ENCODE results near the gene SSX5. TPM values are rescaled to one million over a fixed set of nuclear protein-coding genes. Genes with fewer than 3 reads are reported as not detected.
"Not testable (repeated sequence)": the region's sequence is repeated elsewhere in the genome, so short reads cannot be mapped to it uniquely, and the experiment has no call there.

SSX5 gene, protein sequence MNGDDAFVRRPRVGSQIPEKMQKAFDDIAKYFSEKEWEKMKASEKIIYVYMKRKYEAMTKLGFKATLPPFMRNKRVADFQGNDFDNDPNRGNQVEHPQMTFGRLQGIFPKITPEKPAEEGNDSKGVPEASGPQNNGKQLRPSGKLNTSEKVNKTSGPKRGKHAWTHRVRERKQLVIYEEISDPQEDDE
- total RNA-seq, result not detected
- polyA plus RNA-seq, result not detected
- long read RNA-seq, donor 1, result 0 reads
- long read RNA-seq, donor 2, result 0 reads
- long read RNA-seq, donor 3, result 0 reads
- long read RNA-seq, donor 4, result 0 reads
- long read RNA-seq, donor 5, result 0 reads

DNA sequence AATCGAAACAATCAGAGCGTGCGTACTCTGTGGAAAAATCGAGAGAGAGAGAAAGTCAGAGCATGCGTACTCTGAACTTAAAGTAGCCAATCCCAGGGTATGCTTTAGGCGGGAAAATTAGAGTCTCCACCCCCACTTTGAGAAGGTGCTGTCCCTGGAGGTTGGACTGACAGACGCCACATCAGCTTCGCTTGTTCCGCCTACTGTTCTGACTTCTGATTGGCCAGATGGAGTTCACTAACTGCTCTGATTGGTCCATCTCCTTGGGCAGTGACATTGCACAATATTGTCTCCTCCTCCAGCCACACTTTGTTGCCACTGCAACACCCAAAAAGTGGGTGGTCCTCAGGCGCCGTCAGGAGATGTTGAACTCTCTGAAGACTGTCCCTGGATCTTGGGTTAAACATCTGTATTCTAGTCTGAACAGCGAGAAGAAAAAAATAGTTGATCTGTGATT, at the start of gene SSX5:
Gene SSX5, minus strand, starts transcription at position 51 of the 457 bp plus-strand sequence. CDS start 1,437 bp downstream, outside the sequence.
- Histone ChIP-seq H3K9ac (ENCODE audit: insufficient read depth in 1 of 2, low read length in 2 of 2) (no peak within 1 kb of the TSS), H3K9me3 (ENCODE audit: control insufficient read depth in 4 of 4, insufficient read depth in 3 of 4, low read length in 3 of 4) (peaks cover 0 to 3% (median 0%) of the 10 kb centered on the region in 4 donors), H3K27ac (ENCODE audit: low read depth in 1 of 2, low read length in 1 of 2) (no peak within 1 kb of the TSS), H3K36me3 (ENCODE audit: control insufficient read depth in 4 of 4, insufficient read depth in 4 of 4, low read length in 4 of 4) (no peaks in the 10 kb centered on the region), H3K4me1 (ENCODE audit: control insufficient read depth in 5 of 5, insufficient read depth in 5 of 5, low read length in 5 of 5) (no peaks in the 10 kb centered on the region), H3K27me3 (ENCODE audit: control insufficient read depth in 3 of 3, insufficient read depth in 3 of 3, low read length in 2 of 3) (no peaks in the 10 kb centered on the region), H3K4me3 (no peak within 1 kb of the TSS)
- DNase-seq (no peak), ATAC-seq (ENCODE audit: insufficient read depth, low FRiP score) (no peak)
- TF ChIP-seq, protein P1, sequence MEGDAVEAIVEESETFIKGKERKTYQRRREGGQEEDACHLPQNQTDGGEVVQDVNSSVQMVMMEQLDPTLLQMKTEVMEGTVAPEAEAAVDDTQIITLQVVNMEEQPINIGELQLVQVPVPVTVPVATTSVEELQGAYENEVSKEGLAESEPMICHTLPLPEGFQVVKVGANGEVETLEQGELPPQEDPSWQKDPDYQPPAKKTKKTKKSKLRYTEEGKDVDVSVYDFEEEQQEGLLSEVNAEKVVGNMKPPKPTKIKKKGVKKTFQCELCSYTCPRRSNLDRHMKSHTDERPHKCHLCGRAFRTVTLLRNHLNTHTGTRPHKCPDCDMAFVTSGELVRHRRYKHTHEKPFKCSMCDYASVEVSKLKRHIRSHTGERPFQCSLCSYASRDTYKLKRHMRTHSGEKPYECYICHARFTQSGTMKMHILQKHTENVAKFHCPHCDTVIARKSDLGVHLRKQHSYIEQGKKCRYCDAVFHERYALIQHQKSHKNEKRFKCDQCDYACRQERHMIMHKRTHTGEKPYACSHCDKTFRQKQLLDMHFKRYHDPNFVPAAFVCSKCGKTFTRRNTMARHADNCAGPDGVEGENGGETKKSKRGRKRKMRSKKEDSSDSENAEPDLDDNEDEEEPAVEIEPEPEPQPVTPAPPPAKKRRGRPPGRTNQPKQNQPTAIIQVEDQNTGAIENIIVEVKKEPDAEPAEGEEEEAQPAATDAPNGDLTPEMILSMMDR (IDR thresholded peaks at IDR 0.05; ENCODE audit: control extremely low read depth, extremely low read depth), result no peak
- 87 to 97% methylated on average over 12 of the region's 12 CpGs for WGBS, 2 donors

DNA sequence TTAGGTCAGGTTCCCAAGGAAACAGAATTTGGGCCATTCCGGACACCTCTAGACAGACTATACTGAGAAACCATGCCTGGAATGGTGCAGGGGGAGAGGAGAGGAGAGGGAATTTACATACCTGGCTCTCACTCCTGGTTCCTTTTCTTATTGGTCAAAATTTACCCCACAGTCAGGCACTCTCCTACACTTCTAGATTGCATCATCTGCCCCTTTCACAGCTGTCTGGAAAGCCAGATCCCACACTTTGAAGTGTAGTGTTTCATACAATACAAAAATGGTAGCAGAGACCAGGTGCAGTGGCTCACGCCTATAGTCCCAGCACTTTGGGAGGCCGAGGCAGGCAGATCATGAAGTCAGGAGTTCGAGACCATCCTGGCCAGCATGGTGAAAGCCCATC, 27.6 kb upstream of the SSX5 start:
- 87 to 91% methylated on average over 4 of the region's 4 CpGs for WGBS, 2 donors
- ATAC-seq (ENCODE audit: insufficient read depth, low FRiP score); H3K4me1 ChIP-seq (ENCODE audit: control insufficient read depth in 5 of 5, insufficient read depth in 5 of 5, low read length in 5 of 5); H3K9ac ChIP-seq (ENCODE audit: insufficient read depth in 1 of 2, low read length in 2 of 2); DNase-seq; H3K27me3 ChIP-seq (ENCODE audit: control insufficient read depth in 3 of 3, insufficient read depth in 3 of 3, low read length in 2 of 3); H3K27ac ChIP-seq (ENCODE audit: low read depth in 1 of 2, low read length in 1 of 2); H3K9me3 ChIP-seq (ENCODE audit: control insufficient read depth in 4 of 4, insufficient read depth in 3 of 4, low read length in 3 of 4); H3K36me3 ChIP-seq (ENCODE audit: control insufficient read depth in 4 of 4, insufficient read depth in 4 of 4, low read length in 4 of 4); H3K4me3 ChIP-seq: not testable (repeated sequence)

DNA sequence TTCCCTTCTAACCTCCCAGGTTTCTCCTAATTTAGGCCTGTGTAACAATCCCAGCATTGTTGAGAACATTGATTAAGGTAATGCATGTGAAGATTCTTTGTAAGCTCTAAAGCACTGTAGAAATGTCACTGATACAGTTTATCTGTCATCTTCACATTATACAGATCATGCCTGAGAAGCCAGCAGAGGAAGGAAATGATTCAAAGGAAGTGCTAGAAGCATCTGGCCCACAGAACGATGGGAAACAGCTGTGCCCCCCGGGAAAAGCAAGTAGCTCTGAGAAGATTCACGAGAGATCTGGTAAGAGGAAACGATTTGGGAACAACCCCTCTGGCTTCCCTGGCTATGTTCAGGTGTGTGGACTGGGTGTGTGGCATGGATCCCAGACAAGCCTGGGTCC, 17.7 kb upstream of the SSX5 start:
- not testable (repeated sequence) for H3K9me3 ChIP-seq (ENCODE audit: control insufficient read depth in 4 of 4, insufficient read depth in 3 of 4, low read length in 3 of 4); ATAC-seq (ENCODE audit: insufficient read depth, low FRiP score); H3K4me3 ChIP-seq; H3K4me1 ChIP-seq (ENCODE audit: control insufficient read depth in 5 of 5, insufficient read depth in 5 of 5, low read length in 5 of 5); H3K36me3 ChIP-seq (ENCODE audit: control insufficient read depth in 4 of 4, insufficient read depth in 4 of 4, low read length in 4 of 4); H3K27ac ChIP-seq (ENCODE audit: low read depth in 1 of 2, low read length in 1 of 2); H3K27me3 ChIP-seq (ENCODE audit: control insufficient read depth in 3 of 3, insufficient read depth in 3 of 3, low read length in 2 of 3); H3K9ac ChIP-seq (ENCODE audit: insufficient read depth in 1 of 2, low read length in 2 of 2)
- peak in 1 of 3 donors; percentile 7 for DNase-seq
- WGBS, 2 donors, result 4 to 29% methylated on average over 4 of the region's 4 CpGs

DNA sequence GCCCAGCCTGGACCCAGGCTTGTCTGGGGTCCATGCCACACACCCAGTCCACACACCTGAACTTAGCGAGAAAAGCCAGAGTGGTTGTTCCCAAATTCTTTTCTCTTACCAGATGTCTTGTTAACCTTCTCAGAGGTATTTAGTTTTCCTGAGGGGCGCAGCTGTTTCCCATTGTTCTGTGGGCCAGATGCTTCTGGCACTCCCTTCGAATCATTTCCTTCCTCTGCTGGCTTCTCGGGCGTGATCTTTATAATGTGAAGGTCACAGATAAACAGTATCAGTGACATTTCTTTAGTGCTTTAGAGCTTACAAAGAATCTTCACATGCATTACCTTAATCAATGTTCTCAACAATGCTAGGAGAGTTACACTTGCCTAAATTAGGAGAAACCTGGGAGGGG, 6.6 kb downstream of the SSX5 start:
- not testable (repeated sequence) for H3K4me1 ChIP-seq (ENCODE audit: control insufficient read depth in 5 of 5, insufficient read depth in 5 of 5, low read length in 5 of 5); H3K4me3 ChIP-seq; H3K27me3 ChIP-seq (ENCODE audit: control insufficient read depth in 3 of 3, insufficient read depth in 3 of 3, low read length in 2 of 3); H3K27ac ChIP-seq (ENCODE audit: low read depth in 1 of 2, low read length in 1 of 2); ATAC-seq (ENCODE audit: insufficient read depth, low FRiP score); H3K9me3 ChIP-seq (ENCODE audit: control insufficient read depth in 4 of 4, insufficient read depth in 3 of 4, low read length in 3 of 4); H3K9ac ChIP-seq (ENCODE audit: insufficient read depth in 1 of 2, low read length in 2 of 2); H3K36me3 ChIP-seq (ENCODE audit: control insufficient read depth in 4 of 4, insufficient read depth in 4 of 4, low read length in 4 of 4)
- WGBS, 2 donors, result 8 to 39% methylated on average over 5 of the region's 5 CpGs
- peak in 2 of 3 donors; percentile 0 to 5 for DNase-seq

DNA sequence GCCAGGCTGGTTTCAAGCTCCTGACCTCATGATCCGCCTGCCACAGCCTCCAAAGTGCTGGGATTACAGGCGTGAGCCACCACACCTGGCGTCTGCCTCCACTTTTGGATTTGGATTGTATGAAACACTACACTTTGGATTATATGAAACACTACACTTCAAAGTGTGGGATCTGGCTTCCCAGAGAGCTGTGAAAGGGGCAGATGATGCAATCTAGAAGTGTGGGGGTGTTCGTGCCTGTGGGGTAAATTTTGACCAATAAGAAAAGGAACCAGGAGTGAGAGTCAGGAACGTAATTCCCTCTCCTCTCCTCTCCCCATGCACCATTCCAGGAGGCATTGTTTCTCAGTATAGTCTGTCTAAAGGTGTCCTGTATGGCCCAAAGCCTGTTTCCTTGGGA, 14.7 kb downstream of the SSX5 start:
- not testable (repeated sequence) for H3K27me3 ChIP-seq (ENCODE audit: control insufficient read depth in 3 of 3, insufficient read depth in 3 of 3, low read length in 2 of 3); DNase-seq; H3K27ac ChIP-seq (ENCODE audit: low read depth in 1 of 2, low read length in 1 of 2); ATAC-seq (ENCODE audit: insufficient read depth, low FRiP score); H3K9ac ChIP-seq (ENCODE audit: insufficient read depth in 1 of 2, low read length in 2 of 2); H3K9me3 ChIP-seq (ENCODE audit: control insufficient read depth in 4 of 4, insufficient read depth in 3 of 4, low read length in 3 of 4); H3K36me3 ChIP-seq (ENCODE audit: control insufficient read depth in 4 of 4, insufficient read depth in 4 of 4, low read length in 4 of 4); H3K4me1 ChIP-seq (ENCODE audit: control insufficient read depth in 5 of 5, insufficient read depth in 5 of 5, low read length in 5 of 5); H3K4me3 ChIP-seq
- 56 to 82% methylated on average over 5 of the region's 5 CpGs for WGBS, 2 donors
